ENCODE results near the gene TMTC2.
A peak's percentile ranks its signal among the peaks of the same experiment; 100 is the strongest.

Gene TMTC2

DNA sequence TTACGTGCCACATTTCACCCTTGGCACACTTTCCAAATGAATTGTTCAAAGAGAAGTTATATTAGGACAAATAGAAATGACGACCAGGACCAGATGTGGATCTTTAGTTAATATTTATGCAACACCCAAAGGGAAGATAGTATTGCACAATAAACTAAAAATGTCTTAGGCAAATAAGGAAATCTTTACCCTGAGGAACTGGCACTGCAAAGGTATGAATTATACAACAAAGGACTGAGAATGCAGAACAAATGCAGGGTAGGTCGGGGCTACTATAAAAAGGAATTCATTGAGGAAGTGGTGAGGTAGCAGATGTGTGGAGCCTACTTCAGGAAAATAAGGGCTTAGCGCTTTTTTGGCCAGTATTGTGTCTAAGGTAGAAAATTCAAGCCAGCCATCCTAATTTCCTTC is 3.9 kb upstream of the TMTC2 start:
- ChIA-PET POLR2A (no interaction called here), CTCF (no interaction called here)
- DNase-seq = peak in 2 of 3 donors; percentile 40
- Histone ChIP-seq H3K4me3 (ENCODE audit: control insufficient read depth in 1 of 7, extremely low read depth in 1 of 7, insufficient read depth in 4 of 7, low read depth in 2 of 7, low read length in 6 of 7) (no peak overlapping the region), H3K36me3 (ENCODE audit: control insufficient read depth in 4 of 4, insufficient read depth in 4 of 4, low read length in 3 of 4) (no peaks in the 10 kb centered on the region), H3K27ac (ENCODE audit: insufficient read depth in 1 of 2, low read depth in 1 of 2, low read length in 2 of 2, poor library complexity in 1 of 2, severe bottlenecking in 2 of 2) (no peak overlapping the region), H3K4me1 (ENCODE audit: control extremely low read depth in 1 of 4, control insufficient read depth in 4 of 4, insufficient read depth in 4 of 4, low read length in 3 of 4) (peaks cover 5 to 22% (median 15%) of the 10 kb centered on the region in 4 experiments), H3K27me3 (replicated peaks in 2 of 5; ENCODE audit: control insufficient read depth in 4 of 5, insufficient read depth in 5 of 5, low read length in 4 of 5) (no peaks in the 10 kb centered on the region), H3K9me3 (ENCODE audit: control extremely low read depth in 1 of 5, control insufficient read depth in 4 of 5, insufficient read depth in 2 of 5, low read depth in 1 of 5, low read length in 4 of 5) (no peaks in the 10 kb centered on the region)
- 0% methylated on average over 2 of the region's 4 CpGs for WGBS (ENCODE audit: insufficient coverage)

DNA sequence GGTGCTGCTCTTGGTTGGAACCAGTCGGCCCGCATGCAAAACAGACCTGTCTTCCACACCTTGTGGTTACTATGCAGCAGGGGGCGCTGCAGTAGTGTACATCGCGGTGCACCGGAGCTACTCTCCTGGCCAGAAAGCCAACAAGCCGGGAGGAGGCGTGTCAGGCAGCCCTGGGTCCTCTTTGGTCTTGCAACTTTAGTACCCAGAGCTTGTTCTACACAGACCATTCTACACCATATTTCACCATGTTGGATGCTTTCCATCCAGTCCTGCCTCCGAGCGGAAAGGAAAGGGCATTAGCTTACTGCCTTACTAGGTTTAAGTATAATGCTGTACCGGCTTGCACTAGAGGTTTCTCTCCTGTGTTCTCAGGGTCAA is 927 bp upstream of the TMTC2 start:
- peak overlapping the region; percentile 81 to 99 (median 95) for H3K4me3 ChIP-seq (ENCODE audit: control insufficient read depth in 1 of 7, extremely low read depth in 1 of 7, insufficient read depth in 4 of 7, low read depth in 2 of 7, low read length in 6 of 7)
- peaks cover 10 to 28% (median 19%) of the 10 kb centered on the region in 4 experiments for H3K4me1 ChIP-seq (ENCODE audit: control extremely low read depth in 1 of 4, control insufficient read depth in 4 of 4, insufficient read depth in 4 of 4, low read length in 3 of 4)
- ChIA-PET CTCF (interaction anchor here (0.7 to 3.8 kb wide), 17 partner anchors 10 to 1933 kb away, joined by 3 to 28 read pairs (median 4); partner anchors contain the start of genes CCDC59 and METTL25), POLR2A (no interaction called here)
- 1% methylated on average over 7 of the region's 11 CpGs for WGBS (ENCODE audit: insufficient coverage)
- H3K36me3 ChIP-seq (ENCODE audit: control insufficient read depth in 4 of 4, insufficient read depth in 4 of 4, low read length in 3 of 4) = no peaks in the 10 kb centered on the region
- DNase-seq = peak; percentile 93 to 95 (median 95)
- peaks cover 0 to 6% (median 0%) of the 10 kb centered on the region in 5 experiments for H3K27me3 ChIP-seq (replicated peaks in 2 of 5; ENCODE audit: control insufficient read depth in 4 of 5, insufficient read depth in 5 of 5, low read length in 4 of 5)
- H3K9me3 ChIP-seq (ENCODE audit: control extremely low read depth in 1 of 5, control insufficient read depth in 4 of 5, insufficient read depth in 2 of 5, low read depth in 1 of 5, low read length in 4 of 5) = no peaks in the 10 kb centered on the region
- peak overlapping the region in 1 of 2 experiments; percentile 79 for H3K27ac ChIP-seq (ENCODE audit: insufficient read depth in 1 of 2, low read depth in 1 of 2, low read length in 2 of 2, poor library complexity in 1 of 2, severe bottlenecking in 2 of 2)

DNA sequence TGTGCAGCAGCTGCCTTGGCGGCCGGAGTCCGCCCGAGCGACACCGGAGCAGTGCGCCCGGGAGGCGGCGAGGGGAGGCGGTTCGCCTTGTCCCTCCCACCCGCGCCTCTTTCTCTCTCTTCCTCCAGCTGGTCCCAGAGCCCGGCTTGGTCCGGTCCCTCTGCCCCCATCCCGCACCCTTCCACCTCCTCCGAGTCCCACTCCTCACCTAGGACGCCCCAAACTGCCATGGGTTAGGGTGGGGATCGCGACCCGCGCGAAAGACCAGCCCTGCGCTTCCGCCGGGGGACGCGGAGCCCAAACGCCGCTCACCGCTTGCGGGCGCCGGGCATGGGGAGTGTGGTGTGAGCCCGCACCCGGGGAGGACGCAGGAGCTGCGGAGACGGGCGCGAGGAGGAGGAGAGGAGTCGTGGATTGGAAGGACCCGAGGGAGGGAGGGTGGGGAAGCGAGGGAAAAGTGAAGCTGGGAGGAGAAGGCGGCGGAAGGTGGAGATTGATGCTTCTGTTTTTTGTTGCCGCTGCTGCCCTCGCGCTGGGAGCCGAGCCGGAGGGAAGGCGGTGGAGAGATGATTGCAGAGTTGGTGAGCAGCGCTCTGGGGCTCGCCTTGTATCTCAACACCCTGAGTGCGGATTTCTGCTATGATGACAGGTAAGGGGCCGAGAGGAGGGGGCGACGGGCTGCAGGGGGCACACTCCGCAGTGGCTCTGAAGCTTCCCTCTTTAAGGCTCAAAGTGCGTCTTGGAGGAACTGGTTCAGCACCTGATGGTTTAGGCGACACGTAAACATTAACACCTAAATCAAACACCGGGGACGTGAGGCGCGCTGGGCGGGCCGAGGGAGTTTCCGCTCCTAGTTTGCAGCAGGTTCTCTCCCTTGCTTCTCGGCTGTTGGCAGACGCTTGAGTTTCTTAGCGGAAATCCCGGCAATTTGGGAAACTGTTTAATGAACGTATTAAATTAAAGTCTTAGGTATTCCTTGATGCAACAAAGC is 610 bp downstream of the TMTC2 start:
- peak; percentile 29 to 85 (median 81) for DNase-seq
- Histone ChIP-seq H3K36me3 (ENCODE audit: control insufficient read depth in 4 of 4, insufficient read depth in 4 of 4, low read length in 3 of 4) (no peaks in the 10 kb centered on the region), H3K27me3 (replicated peaks in 2 of 5; ENCODE audit: control insufficient read depth in 4 of 5, insufficient read depth in 5 of 5, low read length in 4 of 5) (peaks cover 0 to 8% (median 0%) of the 10 kb centered on the region in 5 experiments), H3K4me3 (ENCODE audit: control insufficient read depth in 1 of 7, extremely low read depth in 1 of 7, insufficient read depth in 4 of 7, low read depth in 2 of 7, low read length in 6 of 7) (peak overlapping the region; percentile 81 to 99 (median 95)), H3K4me1 (ENCODE audit: control extremely low read depth in 1 of 4, control insufficient read depth in 4 of 4, insufficient read depth in 4 of 4, low read length in 3 of 4) (peaks cover 10 to 28% (median 19%) of the 10 kb centered on the region in 4 experiments), H3K9me3 (ENCODE audit: control extremely low read depth in 1 of 5, control insufficient read depth in 4 of 5, insufficient read depth in 2 of 5, low read depth in 1 of 5, low read length in 4 of 5) (no peaks in the 10 kb centered on the region), H3K27ac (ENCODE audit: insufficient read depth in 1 of 2, low read depth in 1 of 2, low read length in 2 of 2, poor library complexity in 1 of 2, severe bottlenecking in 2 of 2) (no peak overlapping the region)
- ChIA-PET CTCF (interaction anchor here (0.9 to 3.8 kb wide), 7 partner anchors 10 to 1137 kb away, joined by 3 to 28 read pairs (median 10); partner anchors contain the start of genes CCDC59 and METTL25), POLR2A (interaction anchor here (0.6 kb wide), 1 partner anchor 349 kb away, joined by 6 read pairs; no protein-coding TSS in a partner anchor)
- under 1% methylated on average over 53 of the region's 75 CpGs for WGBS (ENCODE audit: insufficient coverage)

DNA sequence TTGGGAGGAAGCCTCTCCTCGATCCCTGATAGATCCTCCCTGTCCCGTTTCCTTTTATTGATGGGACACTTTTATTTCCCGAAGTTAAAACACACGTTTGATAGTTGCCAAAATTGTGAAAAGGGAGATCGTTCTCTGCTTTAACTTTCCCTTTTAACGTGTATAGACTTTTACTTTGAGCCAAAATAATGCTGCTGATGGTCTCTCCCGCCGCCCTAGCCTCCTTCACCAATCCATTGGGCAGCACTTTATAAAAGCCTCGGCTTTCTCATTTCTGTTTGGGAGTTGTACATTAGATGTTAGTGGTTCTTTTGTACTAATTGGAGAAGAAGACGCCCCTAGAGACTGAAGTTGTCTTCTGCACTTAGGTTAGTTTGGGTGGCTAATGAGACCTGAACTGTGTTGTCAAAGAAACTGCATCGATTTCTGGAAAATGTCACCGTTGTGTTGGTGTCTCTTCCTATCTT is 1.4 kb downstream of the TMTC2 start:
- ChIA-PET POLR2A (no interaction called here), CTCF (no interaction called here)
- H3K4me1 ChIP-seq (ENCODE audit: control extremely low read depth in 1 of 4, control insufficient read depth in 4 of 4, insufficient read depth in 4 of 4, low read length in 3 of 4) = peaks cover 7 to 25% (median 17%) of the 10 kb centered on the region in 4 experiments
- DNase-seq = peak; percentile 22 to 44 (median 34)
- WGBS (ENCODE audit: insufficient coverage) = 23% methylated on average over 8 of the region's 12 CpGs
- H3K27me3 ChIP-seq (replicated peaks in 2 of 5; ENCODE audit: control insufficient read depth in 4 of 5, insufficient read depth in 5 of 5, low read length in 4 of 5) = peaks cover 0 to 8% (median 0%) of the 10 kb centered on the region in 5 experiments
- H3K36me3 ChIP-seq (ENCODE audit: control insufficient read depth in 4 of 4, insufficient read depth in 4 of 4, low read length in 3 of 4) = no peaks in the 10 kb centered on the region
- no peaks in the 10 kb centered on the region for H3K9me3 ChIP-seq (ENCODE audit: control extremely low read depth in 1 of 5, control insufficient read depth in 4 of 5, insufficient read depth in 2 of 5, low read depth in 1 of 5, low read length in 4 of 5)
- no peak overlapping the region for H3K27ac ChIP-seq (ENCODE audit: insufficient read depth in 1 of 2, low read depth in 1 of 2, low read length in 2 of 2, poor library complexity in 1 of 2, severe bottlenecking in 2 of 2)
- H3K4me3 ChIP-seq (ENCODE audit: control insufficient read depth in 1 of 7, extremely low read depth in 1 of 7, insufficient read depth in 4 of 7, low read depth in 2 of 7, low read length in 6 of 7) = peak overlapping the region in 6 of 7 experiments; percentile 81 to 99 (median 95)

DNA sequence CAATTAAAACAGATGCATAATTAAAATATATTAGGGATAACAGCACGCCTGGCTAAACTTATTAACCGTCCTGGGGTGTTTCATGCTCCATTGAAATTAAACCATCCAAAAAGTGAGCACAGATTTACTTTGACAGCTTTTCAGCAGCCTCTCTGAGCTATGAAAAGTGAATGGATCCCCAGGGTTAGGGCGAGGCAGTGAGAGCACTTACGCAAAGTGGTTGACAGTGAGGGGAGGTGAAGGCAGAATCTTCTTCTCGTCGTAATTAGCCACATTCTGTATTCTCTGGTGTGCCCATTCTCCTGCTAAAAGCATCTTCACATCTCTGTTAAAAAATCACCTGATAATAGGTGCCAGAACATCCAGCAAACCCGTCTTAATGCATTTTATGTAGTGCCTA is 1.9 kb downstream of the TMTC2 start:
- Histone ChIP-seq H3K4me1 (ENCODE audit: control extremely low read depth in 1 of 4, control insufficient read depth in 4 of 4, insufficient read depth in 4 of 4, low read length in 3 of 4) (peaks cover 7 to 23% (median 15%) of the 10 kb centered on the region in 4 experiments), H3K27ac (ENCODE audit: insufficient read depth in 1 of 2, low read depth in 1 of 2, low read length in 2 of 2, poor library complexity in 1 of 2, severe bottlenecking in 2 of 2) (no peak overlapping the region), H3K4me3 (ENCODE audit: control insufficient read depth in 1 of 7, extremely low read depth in 1 of 7, insufficient read depth in 4 of 7, low read depth in 2 of 7, low read length in 6 of 7) (peak overlapping the region in 4 of 7 experiments; percentile 87 to 98 (median 95)), H3K9me3 (ENCODE audit: control extremely low read depth in 1 of 5, control insufficient read depth in 4 of 5, insufficient read depth in 2 of 5, low read depth in 1 of 5, low read length in 4 of 5) (no peaks in the 10 kb centered on the region), H3K36me3 (ENCODE audit: control insufficient read depth in 4 of 4, insufficient read depth in 4 of 4, low read length in 3 of 4) (peaks cover 0 to 3% (median 0%) of the 10 kb centered on the region in 4 experiments), H3K27me3 (replicated peaks in 2 of 5; ENCODE audit: control insufficient read depth in 4 of 5, insufficient read depth in 5 of 5, low read length in 4 of 5) (peaks cover 0 to 8% (median 0%) of the 10 kb centered on the region in 5 experiments)
- ChIA-PET CTCF (no interaction called here), POLR2A (no interaction called here)
- DNase-seq = no peak
- 95% methylated on average over 7 of the region's 7 CpGs for WGBS (ENCODE audit: insufficient coverage)

DNA sequence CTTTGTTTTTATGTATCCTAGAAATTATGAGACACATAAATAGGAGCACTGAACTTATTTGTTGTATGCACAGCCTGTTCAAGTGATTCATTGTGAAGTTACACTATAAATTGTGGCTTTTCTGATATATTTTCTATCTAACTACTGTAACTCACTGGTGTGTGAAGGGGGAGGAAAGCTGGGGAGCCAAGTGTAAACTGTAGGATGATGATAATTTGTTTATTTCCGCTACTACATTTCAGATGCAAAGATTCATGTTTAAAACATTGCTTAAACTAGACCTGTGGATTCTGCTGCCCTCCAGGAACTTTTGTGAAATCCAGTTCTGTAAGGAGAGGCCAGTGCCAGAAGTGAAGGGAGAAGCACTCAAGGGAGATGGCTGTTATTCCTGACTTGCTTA is 3.3 kb downstream of the TMTC2 start:
- Histone ChIP-seq H3K4me3 (ENCODE audit: control insufficient read depth in 1 of 7, extremely low read depth in 1 of 7, insufficient read depth in 4 of 7, low read depth in 2 of 7, low read length in 6 of 7) (no peak overlapping the region), H3K4me1 (ENCODE audit: control extremely low read depth in 1 of 4, control insufficient read depth in 4 of 4, insufficient read depth in 4 of 4, low read length in 3 of 4) (peaks cover 7 to 23% (median 15%) of the 10 kb centered on the region in 4 experiments), H3K36me3 (ENCODE audit: control insufficient read depth in 4 of 4, insufficient read depth in 4 of 4, low read length in 3 of 4) (peaks cover 0 to 3% (median 0%) of the 10 kb centered on the region in 4 experiments), H3K27me3 (replicated peaks in 2 of 5; ENCODE audit: control insufficient read depth in 4 of 5, insufficient read depth in 5 of 5, low read length in 4 of 5) (peaks cover 0 to 8% (median 0%) of the 10 kb centered on the region in 5 experiments), H3K9me3 (ENCODE audit: control extremely low read depth in 1 of 5, control insufficient read depth in 4 of 5, insufficient read depth in 2 of 5, low read depth in 1 of 5, low read length in 4 of 5) (no peaks in the 10 kb centered on the region), H3K27ac (ENCODE audit: insufficient read depth in 1 of 2, low read depth in 1 of 2, low read length in 2 of 2, poor library complexity in 1 of 2, severe bottlenecking in 2 of 2) (no peak overlapping the region)
- POLR2A ChIA-PET = no interaction called here
- no CpG with 5 or more reads among the region's 1 CpG for WGBS (ENCODE audit: insufficient coverage)
- CTCF ChIA-PET = no interaction called here
- DNase-seq = no peak

All from common myeloid progenitor, CD34-positive (primary cell).